Smooth muscle cell (in vitro differentiated cells): ENCODE measurements around the gene CADM3. TPM values are rescaled to one million over a fixed set of nuclear protein-coding genes. Genes with fewer than 3 reads are reported as not detected.

ENCODE experiments used
- DNase-seq: peaks from one replicate; lab custom pipeline; 2025; ENCODE audit not compliant: unreplicated experiment; lab: John Stamatoyannopoulos, UW
- H2AFZ ChIP-seq: fragments of 200-600 bp; sonication (generic); 2 replicates; pipeline ENCODE4 v1.6.0; 2016; ENCODE audit warnings: antibody characterized with exemption, low read depth, mild to moderate bottlenecking
- H3F3A ChIP-seq: fragments of 200-600 bp; sonication (generic); 2 replicates; pipeline ENCODE4 v1.6.0; 2017; ENCODE audit warnings: antibody characterized with exemption, low read depth
- H3K27ac ChIP-seq: fragments of 200-600 bp; sonication (generic); 2 replicates; pipeline ENCODE4 v1.5.1; 2016; ENCODE audit warnings: low read depth, mild to moderate bottlenecking
- H3K27me3 ChIP-seq: fragments of 200-600 bp; sonication (generic); 2 replicates; pipeline ENCODE4 v1.6.1; 2016; ENCODE audit warnings: low read depth, mild to moderate bottlenecking
- H3K36me3 ChIP-seq: fragments of 200-600 bp; sonication (generic); 2 replicates; pipeline ENCODE4 v1.5.1; 2016; ENCODE audit warnings: low read depth
- H3K4me1 ChIP-seq: fragments of 200-600 bp; sonication (generic); 2 replicates; pipeline ENCODE4 v1.5.1; 2016; ENCODE audit warnings: low read depth
- H3K4me2 ChIP-seq: fragments of 200-600 bp; sonication (generic); 2 replicates; pipeline ENCODE4 v1.6.0; 2016; ENCODE audit warnings: mild to moderate bottlenecking
- H3K4me3 ChIP-seq: fragments of 200-600 bp; sonication (generic); 2 replicates; pipeline ENCODE4 v1.5.1; 2016; ENCODE audit warnings: mild to moderate bottlenecking
- H3K79me2 ChIP-seq: fragments of 200-600 bp; sonication (generic); 2 replicates; pipeline ENCODE4 v1.6.0; 2016; ENCODE audit warnings: low read depth, mild to moderate bottlenecking
- H3K9ac ChIP-seq: fragments of 200-600 bp; sonication (generic); 2 replicates; pipeline ENCODE4 v1.6.0; 2016; ENCODE audit warnings: low read depth
- H3K9me3 ChIP-seq: fragments of 200-600 bp; sonication (generic); replicated peaks from 2 replicates; pipeline ENCODE4 v1.5.1; 2016; ENCODE audit warnings: low read depth
- H4K20me1 ChIP-seq: fragments of 200-600 bp; sonication (generic); 2 replicates; pipeline ENCODE4 v1.6.0; 2016; ENCODE audit warnings: low read depth
- WGBS: methylation state at CpG from one replicate; pipeline ENCODE4 v1.1.7; 2016; ENCODE audit warnings: low lambda C conversion rate; 5-methylcytosine and 5-hydroxymethylcytosine counted together
- polyA plus RNA-seq: library from polyadenylated mRNA; unstranded; fragments of >200 nt; fragmentation: Nextera tagmentation; extraction: Ambion mirVana; gene quantifications from 2 replicates; pipeline ENCODE4 v1.2.1, GENCODE V29; 2016
- total RNA-seq: library from RNA; depleted of rRNA; stranded (reverse); fragments of >200 nt; gene quantifications from 2 replicates; pipeline ENCODE4 v1.2.3, GENCODE V29; 2014
- TF ChIP-seq, protein P1 (sequence below): fragments of 200-600 bp; sonication (generic); IDR thresholded peaks from 2 replicates; pipeline ENCODE4 v1.5.1; 2017; ENCODE audit warnings: borderline replicate concordance, mild to moderate bottlenecking, antibody characterized with exemption; ENCODE audit not compliant: insufficient read depth, poor library complexity, severe bottlenecking

CADM3 gene
- total and polyA plus RNA-seq, 2 experiments from 2014 or later: 0.90 to 1.2 TPM

GRCh38 chr1:159201642-159202041 lies 30.2 kb downstream of the CADM3 start:
- H4K20me1 ChIP-seq: no peaks in the 10 kb centered on the region
- H3K79me2 ChIP-seq: no peaks in the 10 kb centered on the region
- H3K36me3 ChIP-seq: no peaks in the 10 kb centered on the region
- DNase-seq: no peak
- no peaks in the 10 kb centered on the region for H3K9me3 ChIP-seq
- no peak overlapping the region for H3K9ac ChIP-seq
- TF ChIP-seq, protein P1, sequence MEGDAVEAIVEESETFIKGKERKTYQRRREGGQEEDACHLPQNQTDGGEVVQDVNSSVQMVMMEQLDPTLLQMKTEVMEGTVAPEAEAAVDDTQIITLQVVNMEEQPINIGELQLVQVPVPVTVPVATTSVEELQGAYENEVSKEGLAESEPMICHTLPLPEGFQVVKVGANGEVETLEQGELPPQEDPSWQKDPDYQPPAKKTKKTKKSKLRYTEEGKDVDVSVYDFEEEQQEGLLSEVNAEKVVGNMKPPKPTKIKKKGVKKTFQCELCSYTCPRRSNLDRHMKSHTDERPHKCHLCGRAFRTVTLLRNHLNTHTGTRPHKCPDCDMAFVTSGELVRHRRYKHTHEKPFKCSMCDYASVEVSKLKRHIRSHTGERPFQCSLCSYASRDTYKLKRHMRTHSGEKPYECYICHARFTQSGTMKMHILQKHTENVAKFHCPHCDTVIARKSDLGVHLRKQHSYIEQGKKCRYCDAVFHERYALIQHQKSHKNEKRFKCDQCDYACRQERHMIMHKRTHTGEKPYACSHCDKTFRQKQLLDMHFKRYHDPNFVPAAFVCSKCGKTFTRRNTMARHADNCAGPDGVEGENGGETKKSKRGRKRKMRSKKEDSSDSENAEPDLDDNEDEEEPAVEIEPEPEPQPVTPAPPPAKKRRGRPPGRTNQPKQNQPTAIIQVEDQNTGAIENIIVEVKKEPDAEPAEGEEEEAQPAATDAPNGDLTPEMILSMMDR: no peak
- 55% methylated on average over 5 of the region's 5 CpGs for WGBS
- no peak overlapping the region for H3K27ac ChIP-seq
- H3K27me3 ChIP-seq: no peaks in the 10 kb centered on the region
- no peaks in the 10 kb centered on the region for H3F3A ChIP-seq
- no peaks in the 10 kb centered on the region for H3K4me1 ChIP-seq
- no peak overlapping the region for H3K4me3 ChIP-seq
- H2AFZ ChIP-seq: no peak overlapping the region
- peak overlapping the region; percentile 6 for H3K4me2 ChIP-seq

GRCh38 chr1:159203610-159204009 lies 32.2 kb downstream of the CADM3 start:
- no peak overlapping the region for H3K27ac ChIP-seq
- H3K9ac ChIP-seq: no peak overlapping the region
- no peak overlapping the region for H3K4me2 ChIP-seq
- 80% methylated on average over 6 of the region's 6 CpGs for WGBS
- TF ChIP-seq, protein P1: no peak
- DNase-seq: no peak
- no peak overlapping the region for H2AFZ ChIP-seq
- no peaks in the 10 kb centered on the region for H4K20me1 ChIP-seq
- no peaks in the 10 kb centered on the region for H3K9me3 ChIP-seq
- H3F3A ChIP-seq: no peaks in the 10 kb centered on the region
- H3K79me2 ChIP-seq: no peaks in the 10 kb centered on the region
- no peaks in the 10 kb centered on the region for H3K36me3 ChIP-seq
- peaks cover 13% of the 10 kb centered on the region for H3K27me3 ChIP-seq
- peaks cover 10% of the 10 kb centered on the region for H3K4me1 ChIP-seq
- H3K4me3 ChIP-seq: no peak overlapping the region

DNA sequence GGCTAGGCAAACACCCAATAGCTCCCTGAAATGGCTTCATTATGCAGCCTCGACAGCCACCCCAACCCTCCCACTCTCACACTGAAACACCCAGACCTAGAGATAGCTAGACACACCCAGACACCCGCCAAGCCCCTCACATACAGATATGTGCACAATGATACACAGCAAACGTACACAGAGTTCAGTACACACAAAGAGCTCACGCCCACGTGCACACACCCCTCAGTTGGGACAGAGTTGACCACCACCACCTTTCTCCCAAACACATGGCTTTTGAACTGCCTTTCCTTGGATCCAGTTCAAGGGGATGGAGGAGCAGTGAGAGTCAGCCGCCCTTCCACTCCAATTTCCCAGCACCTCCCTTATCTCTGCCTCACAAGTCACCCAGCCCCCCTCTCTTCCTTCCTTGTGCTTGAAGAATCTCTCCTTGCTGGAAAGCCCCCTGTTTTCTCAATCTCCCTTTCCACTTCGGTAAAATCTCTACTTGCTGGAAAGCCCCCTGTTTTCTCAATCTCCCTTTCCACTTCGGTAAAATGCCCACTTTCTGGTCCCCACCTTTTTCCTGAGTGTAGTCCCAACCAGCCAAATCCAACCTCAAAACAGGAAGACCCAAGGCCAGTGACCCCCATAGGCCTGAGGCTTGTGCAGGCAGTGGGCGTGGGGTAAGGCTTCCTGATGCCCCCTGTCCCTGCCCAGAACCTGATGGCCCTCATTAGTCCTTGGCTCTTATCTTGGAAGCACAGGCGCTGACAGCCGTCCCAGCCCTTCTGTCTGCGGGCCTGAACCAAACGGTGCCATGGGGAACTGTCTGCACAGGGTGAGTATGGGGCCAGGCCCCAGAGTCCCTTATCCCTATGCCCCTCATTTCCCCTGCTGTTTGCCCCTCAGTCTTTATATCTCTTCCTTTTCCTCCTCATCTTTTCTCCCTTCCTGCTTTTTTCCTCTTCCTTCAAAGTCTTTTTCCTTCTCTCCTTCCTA lies 33.0 kb downstream of the CADM3 start, which contains the start of gene ACKR1:
Gene ACKR1, plus strand, starts transcription at position 715 of the 981 bp plus-strand sequence. Its CDS starts 85 bp downstream, at position 800.
- no peaks in the 10 kb centered on the region for H3K79me2 ChIP-seq
- WGBS: 64% methylated on average over 13 of the region's 13 CpGs
- no peak within 1 kb of the TSS for H3K4me3 ChIP-seq
- H3K4me1 ChIP-seq: peaks cover 10% of the 10 kb centered on the region
- TF ChIP-seq, protein P1: no peak
- H2AFZ ChIP-seq: no peak within 1 kb of the TSS
- DNase-seq: no peak
- H3K9ac ChIP-seq: no peak within 1 kb of the TSS
- no peaks in the 10 kb centered on the region for H3K9me3 ChIP-seq
- H3K4me2 ChIP-seq: no peak within 1 kb of the TSS
- no peaks in the 10 kb centered on the region for H3F3A ChIP-seq
- no peaks in the 10 kb centered on the region for H3K36me3 ChIP-seq
- H4K20me1 ChIP-seq: no peaks in the 10 kb centered on the region
- no peak within 1 kb of the TSS for H3K27ac ChIP-seq
- H3K27me3 ChIP-seq: peaks cover 20% of the 10 kb centered on the region
